OCI-LY7 (cell line): Measurements from ENCODE around the gene AAR2. TPM values are rescaled to one million over a fixed set of nuclear protein-coding genes. Genes with fewer than 3 reads are reported as not detected.
A peak's percentile ranks its signal among the peaks of the same experiment; 100 is the strongest.

ENCODE experiments used
- BruUV-seq: library from RNA; stranded (reverse); fragments of 400-500 nt; replicated peaks from 2 replicates; lab custom pipeline; 2021; lab: Mats Ljungman, UMichigan
- CTCF ChIA-PET: fragments of 300-600 bp; sonication (Branson Sonifier 250); formaldehyde crosslinking; loops from one replicate; lab custom pipeline; 2022; ENCODE audit warnings: antibody characterized with exemption; ENCODE audit not compliant: unreplicated experiment; lab: Charles Lee
- POLR2A ChIA-PET: fragments of 300-600 bp; sonication (Branson Sonifier 250); formaldehyde crosslinking; loops from one replicate; lab custom pipeline; 2022; ENCODE audit warnings: antibody characterized with exemption; lab: Charles Lee
- DNase-seq: peaks from one replicate; pipeline ENCODE4 v3.0.0-alpha.2; 2015; ENCODE audit warnings: low spot score
- H2AFZ ChIP-seq: fragments of 200-600 bp; sonication (generic), shearing (Covaris generic); 2 replicates; pipeline ENCODE4 v1.6.1; 2014; ENCODE audit warnings: mild to moderate bottlenecking, antibody characterized with exemption, low read length, moderate library complexity
- H3K27ac ChIP-seq: fragments of 200-600 bp; sonication (generic); 2 replicates; pipeline ENCODE4 v1.5.1; 2014; ENCODE audit warnings: mixed run types, low read depth, mild to moderate bottlenecking, moderate library complexity, low read length, inconsistent platforms; ENCODE audit not compliant: poor library complexity, severe bottlenecking
- H3K36me3 ChIP-seq: fragments of 200-600 bp; sonication (generic); 2 replicates; pipeline ENCODE4 v1.6.1; 2014; ENCODE audit warnings: mild to moderate bottlenecking, antibody characterized with exemption, low read length, moderate library complexity, mixed read lengths; ENCODE audit not compliant: insufficient read depth
- H3K4me1 ChIP-seq: fragments of 200-600 bp; sonication (generic); 2 replicates; pipeline ENCODE4 v1.5.1; 2014; ENCODE audit warnings: mild to moderate bottlenecking, low read length; ENCODE audit not compliant: insufficient read depth, poor library complexity, severe bottlenecking
- H3K4me2 ChIP-seq: fragments of 200-600 bp; sonication (generic); 2 replicates; pipeline ENCODE4 v1.6.1; 2014; ENCODE audit warnings: mild to moderate bottlenecking, low read length
- H3K4me3 ChIP-seq: fragments of 200-600 bp; sonication (generic); 2 replicates; pipeline ENCODE4 v1.5.1; 2014; ENCODE audit warnings: mild to moderate bottlenecking, low read depth, low read length; ENCODE audit not compliant: poor library complexity, severe bottlenecking
- H3K79me2 ChIP-seq: fragments of 200-600 bp; sonication (generic); 2 replicates; pipeline ENCODE4 v1.6.1; 2016; ENCODE audit warnings: low read depth, mild to moderate bottlenecking, low read length, moderate library complexity, mixed read lengths; ENCODE audit not compliant: insufficient read depth
- H3K9me2 ChIP-seq: fragments of 200-600 bp; sonication (generic); 2 replicates; pipeline ENCODE4 v1.6.1; 2016; ENCODE audit warnings: mild to moderate bottlenecking, low read length, mixed read lengths; ENCODE audit not compliant: insufficient read depth
- H3K9me3 ChIP-seq: fragments of 200-600 bp; sonication (generic); 2 replicates; pipeline ENCODE4 v1.6.1; 2014; ENCODE audit warnings: mild to moderate bottlenecking, mixed run types, low read length, mixed read lengths
- H4K20me1 ChIP-seq: fragments of 200-600 bp; sonication (generic); 2 replicates; pipeline ENCODE4 v1.6.1; 2014; ENCODE audit warnings: mild to moderate bottlenecking, antibody characterized with exemption, low read length, moderate library complexity, mixed read lengths; ENCODE audit not compliant: insufficient read depth
- CTCF ChIP-seq: fragments of 200-600 bp; sonication (generic); conservative IDR thresholded peaks from 2 replicates; pipeline ENCODE4 v1.5.1; 2014; ENCODE audit warnings: mild to moderate bottlenecking, antibody characterized with exemption, low read length, moderate library complexity, mixed read lengths
- EZH2phosphoT487 ChIP-seq: fragments of 200-600 bp; sonication (generic); IDR thresholded peaks from 2 replicates; pipeline ENCODE4 v1.6.1; 2018; ENCODE audit warnings: low read depth, borderline replicate concordance, mild to moderate bottlenecking, mixed run types, antibody characterized with exemption, low read length, moderate library complexity, mixed read lengths
- intact Hi-C: fragments of 100-400 bp; cut with micrococcal nuclease; formaldehyde crosslinking; loops from one replicate; pipeline ENCODE4 v1.10.0; 2022; ENCODE audit not compliant: unreplicated experiment
- total RNA-seq, 2 experiments: library from RNA; depleted of rRNA in 1 of 2; stranded (reverse); fragments of >200 nt in 1 of 2; shearing (Covaris generic) in 1 of 2; gene quantifications; 2 replicates each; pipeline ENCODE4 v1.2.3, GENCODE V29; 2014 to 2022

Gene AAR2
- total RNA-seq, 2 experiments from 2014 or later, result 20.3 to 26.4 TPM

- no TSS peak for BruUV-seq
- ChIA-PET CTCF (interaction anchor here (0.6 kb wide), 1 partner anchor 568 kb away, joined by 3 read pairs; no protein-coding TSS in a partner anchor), POLR2A (interaction anchor here (0.7 kb wide), 2 partner anchors 463 to 499 kb away, joined by 3 read pairs; partner anchors contain the start of gene PHF20)
- no peak for DNase-seq
- Histone ChIP-seq H3K79me2 (peaks cover 30% of the 10 kb centered on the region), H3K4me2 (no peak overlapping the region), H3K4me1 (peaks cover 16% of the 10 kb centered on the region), H2AFZ (peak overlapping the region; percentile 24; the same call in 1 of the 2 replicates), H3K4me3 (no peak overlapping the region), H3K9me2 (no peaks in the 10 kb centered on the region), H3K9me3 (no peaks in the 10 kb centered on the region), H3K36me3 (peaks cover 19% of the 10 kb centered on the region), H3K27ac (no peak overlapping the region), H4K20me1 (no peaks in the 10 kb centered on the region)
- intact Hi-C loops, result no loop called here
- TF ChIP-seq CTCF, result no peak
- TF ChIP-seq EZH2phosphoT487, result no peak
Observed at GRCh38 chr20:36234771-36235320, 1.4 kb upstream of the AAR2 start.

- intact Hi-C loops, result no loop called here
- CTCF ChIA-PET, result interaction anchor here (0.9 kb wide), 1 partner anchor 203 kb away, joined by 3 read pairs; no protein-coding TSS in a partner anchor
- peak overlapping the region; percentile 93 for H3K4me2 ChIP-seq
- peak overlapping the region; percentile 26 for H3K27ac ChIP-seq
- peaks cover 39% of the 10 kb centered on the region for H3K79me2 ChIP-seq
- peak overlapping the region; percentile 100 for H2AFZ ChIP-seq
- POLR2A ChIA-PET, result interaction anchor here (0.9 to 1.7 kb wide), 2 partner anchors 10 to 826 kb away, joined by 3 read pairs; no protein-coding TSS in a partner anchor
- no peaks in the 10 kb centered on the region for H3K9me3 ChIP-seq
- H3K4me3 ChIP-seq, result peak overlapping the region; percentile 85
- TSS peak; percentile 80 for BruUV-seq
- no peak for DNase-seq
- H3K4me1 ChIP-seq, result peaks cover 16% of the 10 kb centered on the region
- H3K36me3 ChIP-seq, result peaks cover 38% of the 10 kb centered on the region
- TF ChIP-seq EZH2phosphoT487 (no peak), CTCF (no peak)
- H3K9me2 ChIP-seq, result no peaks in the 10 kb centered on the region
- no peaks in the 10 kb centered on the region for H4K20me1 ChIP-seq
Observed at GRCh38 chr20:36236786-36237121, 476 bp downstream of the AAR2 start.

- BruUV-seq, result no TSS peak
Observed at GRCh38 chr20:36237477-36237876, 1.2 kb downstream of the AAR2 start.

More at GRCh38 chr20:36237477-36237876, 1.2 kb downstream of the AAR2 start:
- peaks cover 44% of the 10 kb centered on the region for H3K36me3 ChIP-seq
- no peak for DNase-seq
- ChIA-PET POLR2A (no interaction called here), CTCF (no interaction called here)
- peaks cover 42% of the 10 kb centered on the region for H3K79me2 ChIP-seq
- H3K27ac ChIP-seq, result no peak overlapping the region
- H3K4me1 ChIP-seq, result peaks cover 16% of the 10 kb centered on the region
- intact Hi-C loops, result no loop called here
- no peak for TF ChIP-seq EZH2phosphoT487
- TF ChIP-seq CTCF, result no peak
- no peaks in the 10 kb centered on the region for H3K9me3 ChIP-seq
- H2AFZ ChIP-seq, result no peak overlapping the region
- H4K20me1 ChIP-seq, result no peaks in the 10 kb centered on the region
- H3K9me2 ChIP-seq, result no peaks in the 10 kb centered on the region
- peak overlapping the region; percentile 85 for H3K4me3 ChIP-seq
- H3K4me2 ChIP-seq, result peak overlapping the region; percentile 93
